ENCODE results near the gene TRIM40.

Gene TRIM40, protein sequence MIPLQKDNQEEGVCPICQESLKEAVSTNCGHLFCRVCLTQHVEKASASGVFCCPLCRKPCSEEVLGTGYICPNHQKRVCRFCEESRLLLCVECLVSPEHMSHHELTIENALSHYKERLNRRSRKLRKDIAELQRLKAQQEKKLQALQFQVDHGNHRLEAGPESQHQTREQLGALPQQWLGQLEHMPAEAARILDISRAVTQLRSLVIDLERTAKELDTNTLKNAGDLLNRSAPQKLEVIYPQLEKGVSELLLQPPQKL
- 0 to 0.37 (median 0) reads per million in 4 experiments for total RNA-seq

DNA sequence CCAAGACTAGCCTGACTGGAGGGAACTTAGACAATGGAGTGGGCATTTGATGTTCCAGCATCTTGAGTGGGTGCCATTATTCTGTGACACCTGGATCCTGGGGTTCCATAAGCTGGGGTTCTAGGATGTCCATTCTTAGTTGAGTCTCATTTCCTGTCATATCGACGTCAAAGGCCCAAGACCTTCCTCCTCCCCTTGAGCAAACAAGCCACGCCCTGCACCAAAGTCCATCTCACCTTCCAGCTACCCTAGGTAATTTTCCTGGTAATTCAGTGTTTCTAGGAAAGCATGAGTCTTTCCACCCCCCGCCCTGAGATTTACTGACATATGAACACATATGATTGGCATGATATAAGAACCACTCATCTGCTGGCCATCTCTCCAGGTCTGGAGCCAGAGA, at the start of gene TRIM40:
TRIM40 (plus strand) TSS at position 384 of the 400 bp plus-strand sequence. CDS start 897 bp downstream, outside the sequence.
- DNase-seq = no peak

GRCh38 chr6:30087876-30088275, 48.1 kb upstream of the TRIM40 start:
- DNase-seq = no peak

- DNase-seq = no peak
Measured at GRCh38 chr6:30091577-30092381, 44.2 kb upstream of the TRIM40 start.

GRCh38 chr6:30092852-30093543, 42.9 kb upstream of the TRIM40 start:
- DNase-seq = no peak

GRCh38 chr6:30093951-30094661, 41.8 kb upstream of the TRIM40 start:
- DNase-seq = no peak

DNA sequence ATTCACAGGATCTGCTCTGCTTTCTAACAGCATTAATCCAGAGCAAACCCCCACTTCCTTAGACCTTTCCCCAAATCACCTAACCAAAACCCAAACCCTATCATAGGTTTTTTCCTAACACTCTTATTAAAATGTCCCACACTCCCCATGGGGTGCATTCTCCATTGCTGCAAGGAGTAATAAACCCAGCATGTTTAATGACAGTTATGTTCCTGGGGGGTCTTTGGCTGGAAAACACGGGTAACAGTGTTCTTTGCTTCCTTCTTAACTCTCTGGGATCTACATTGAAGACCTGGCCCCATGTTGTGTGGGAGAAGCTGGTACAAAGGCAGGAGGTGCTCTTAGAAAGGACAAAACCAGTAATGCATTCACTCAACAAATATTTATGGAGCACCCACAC, 39.1 kb upstream of the TRIM40 start:
- no peak for DNase-seq

- DNase-seq = no peak
Measured at GRCh38 chr6:30097902-30098768, 37.8 kb upstream of the TRIM40 start.

DNA sequence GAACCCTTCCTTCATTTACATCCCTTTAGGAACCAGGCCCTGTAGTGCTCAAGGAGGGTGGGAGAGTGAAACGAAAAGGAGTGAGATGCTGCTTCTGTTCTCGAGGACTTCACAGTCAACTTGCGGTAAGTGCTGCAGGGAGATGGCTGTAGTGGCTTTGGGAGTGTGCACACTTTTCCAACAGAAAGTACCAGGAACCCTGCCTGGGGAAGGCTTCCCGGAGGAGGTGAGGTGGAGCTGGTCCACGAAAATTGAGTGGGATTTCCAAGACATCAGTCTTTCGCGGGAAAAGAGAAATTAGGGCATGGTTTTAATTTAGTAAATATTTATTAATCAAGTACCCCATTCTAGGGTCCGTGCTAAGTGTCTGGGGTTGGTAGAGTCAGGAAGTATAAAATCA, 35.8 kb upstream of the TRIM40 start:
- DNase-seq = no peak

GRCh38 chr6:30100585-30101443, 35.1 kb upstream of the TRIM40 start:
- peak; percentile 15 for DNase-seq

DNA sequence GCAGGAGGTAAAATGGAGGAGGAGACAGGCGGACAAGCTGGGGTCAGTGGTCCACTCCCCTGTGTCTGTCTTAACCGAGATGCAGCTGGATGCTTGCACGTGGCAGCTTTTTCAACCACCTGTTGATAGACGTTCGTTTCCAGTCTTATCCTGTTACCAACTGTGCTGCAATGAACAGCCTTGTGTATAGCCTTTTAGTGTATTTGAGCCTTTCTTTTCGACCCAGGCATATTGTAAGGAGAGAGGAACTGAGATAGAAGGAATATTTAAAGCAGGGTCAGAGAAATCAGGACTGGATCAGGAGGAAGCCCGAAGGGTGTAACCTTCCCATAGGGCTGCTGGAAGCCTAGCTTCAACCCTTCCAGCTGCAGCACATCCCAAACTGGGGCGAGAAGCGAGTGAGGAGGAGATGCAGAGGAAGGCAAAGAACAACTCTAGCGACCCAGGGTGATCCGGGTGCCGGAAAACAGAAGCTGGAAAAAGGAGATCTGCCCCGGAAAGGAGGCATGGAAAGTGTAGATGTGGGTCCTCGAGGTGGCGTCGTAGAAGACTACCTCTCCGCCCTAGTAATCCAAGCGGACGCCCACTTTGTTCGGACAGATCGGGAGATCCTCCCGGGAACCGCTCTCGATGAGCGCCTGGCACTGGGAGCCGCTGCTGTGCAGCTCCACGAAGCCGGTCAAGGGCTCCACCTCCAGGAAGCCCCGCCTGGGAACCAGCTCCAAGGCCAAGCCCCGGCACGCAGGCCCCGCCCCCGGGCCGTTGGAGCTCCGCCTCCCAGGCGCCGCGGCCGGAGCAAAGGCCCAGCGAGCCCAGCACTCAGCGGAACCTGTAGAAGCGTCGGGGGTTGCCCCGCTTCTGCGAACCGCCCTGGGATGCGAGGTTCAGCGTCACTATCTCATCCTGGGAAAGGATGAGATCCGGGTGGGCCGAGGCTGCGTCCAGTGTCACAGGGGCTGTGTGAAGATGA, 34.2 kb upstream of the TRIM40 start:
- DNase-seq = peak; percentile 61

DNA sequence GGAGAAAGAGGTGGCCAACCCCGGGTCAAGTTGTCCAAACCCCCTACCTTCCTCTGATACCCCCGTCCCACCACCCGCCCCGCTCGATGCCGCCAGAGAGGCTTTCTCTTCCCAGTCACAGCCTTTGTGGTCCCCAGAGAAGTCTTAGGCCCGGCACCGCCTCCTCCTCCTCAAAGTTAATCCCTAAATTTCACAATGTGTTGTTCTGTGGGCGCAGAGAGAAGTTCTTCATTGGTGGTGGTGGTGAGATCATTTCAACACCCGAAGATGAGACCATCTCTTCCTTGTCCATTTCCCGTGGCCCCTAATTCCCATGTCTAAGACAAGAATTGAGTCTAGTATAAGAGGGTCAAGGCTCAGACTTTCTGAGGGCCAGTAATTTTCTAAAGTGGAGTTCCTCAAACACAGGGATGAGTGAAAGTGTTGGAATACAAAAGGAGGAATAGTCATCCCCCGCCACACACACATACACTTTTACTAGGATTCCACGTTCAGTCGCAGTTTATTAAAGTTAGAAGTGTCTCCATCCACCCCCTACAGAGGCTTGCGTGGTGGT, 33.4 kb upstream of the TRIM40 start:
- DNase-seq = no peak

- peak; percentile 74 for DNase-seq
Measured at GRCh38 chr6:30102970-30103871, 32.7 kb upstream of the TRIM40 start.

GRCh38 chr6:30103872-30104179, 32.1 kb upstream of the TRIM40 start:
- DNase-seq = no peak

GRCh38 chr6:30104661-30105060, 31.3 kb upstream of the TRIM40 start:
- no peak for DNase-seq

GRCh38 chr6:30111266-30111856, 24.6 kb upstream of the TRIM40 start:
- DNase-seq = no peak

DNA sequence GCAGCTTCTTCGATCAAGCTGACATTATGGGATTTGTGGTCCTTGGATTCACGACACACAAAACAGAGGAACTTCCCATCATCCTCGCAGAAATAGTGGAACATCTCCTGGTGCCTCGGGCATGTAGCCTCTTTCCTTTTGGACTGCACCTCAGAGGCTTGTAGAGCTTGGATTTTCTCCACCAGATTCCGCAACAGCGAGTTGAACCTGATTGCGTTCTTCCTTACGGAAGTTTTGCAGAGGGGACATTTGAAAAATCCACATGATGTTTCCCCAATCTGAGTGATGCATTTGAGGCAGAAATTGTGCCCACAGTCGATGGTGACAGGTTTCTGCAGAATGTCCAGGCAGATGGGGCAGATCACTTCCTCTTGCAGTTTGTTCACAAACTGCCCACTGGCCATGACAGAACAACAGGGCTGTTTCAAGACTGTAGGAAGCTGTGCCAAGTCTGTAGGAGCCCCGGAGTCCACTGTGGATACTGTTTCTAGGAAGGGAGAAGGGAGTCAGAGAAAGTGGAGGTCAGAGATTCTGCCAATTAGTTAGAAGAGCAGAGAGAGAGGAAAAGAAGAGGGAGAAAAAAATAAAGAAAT, 23.4 kb upstream of the TRIM40 start:
- DNase-seq = no peak

GRCh38 chr6:30113003-30113759, 22.8 kb upstream of the TRIM40 start, which contains the start of gene TRIM31:
Gene TRIM31, minus strand, starts transcription at chr6:30113090. Its CDS starts 285 bp downstream, at chr6:30112805.
- no peak for DNase-seq

Data from effector CD8-positive, alpha-beta T cell (primary cell).